H1 (cell line): ENCODE results near the gene DNAAF8. TPM values are rescaled to one million over a fixed set of nuclear protein-coding genes. Genes with fewer than 3 reads are reported as not detected.

Source experiments
- CTCF ChIA-PET: fragments of 300-600 bp; sonication (Branson Sonifier 250); formaldehyde crosslinking; loops from one replicate; lab custom pipeline; 2021; ENCODE audit not compliant: partially characterized antibody; lab: Charles Lee
- POLR2A ChIA-PET: fragments of 300-600 bp; sonication (Branson Sonifier 250); formaldehyde crosslinking; loops from one replicate; lab custom pipeline; 2021; ENCODE audit warnings: inconsistent platforms; ENCODE audit not compliant: partially characterized antibody; lab: Charles Lee
- DNase-seq, 2 experiments: peaks; one replicate each; pipeline versions ENCODE4 v3.0.0 to v3.0.0-alpha.2; 2010 to 2022; ENCODE audit warnings: low spot score in 2 of 2, low read depth in 1 of 2, mixed read lengths in 1 of 2
- FAIRE-seq: peaks from 2 replicates; lab custom pipeline; 2011; peaks lifted over from hg19 to GRCh38; lab: Jason Lieb, UNC
- H2AFZ ChIP-seq: 2 replicates; pipeline ENCODE4 v1.8.1; 2012; ENCODE audit warnings: low read length, inconsistent platforms
- H2AK5ac ChIP-seq: 2 replicates; pipeline ENCODE4 v1.6.1; 2013; ENCODE audit warnings: low read depth, low read length
- H2BK120ac ChIP-seq: replicated peaks from 2 replicates; pipeline ENCODE3; 2013; ENCODE audit warnings: low read depth, low read length, inconsistent platforms
- H2BK12ac ChIP-seq: 2 replicates; pipeline ENCODE4 v1.6.1; 2013; ENCODE audit warnings: low read depth, low read length
- H2BK15ac ChIP-seq: 2 replicates; pipeline ENCODE4 v1.6.1; 2013; ENCODE audit warnings: low read length
- H2BK20ac ChIP-seq: 2 replicates; pipeline ENCODE4 v1.6.1; 2013; ENCODE audit warnings: low read length
- H2BK5ac ChIP-seq: 2 replicates; pipeline ENCODE4 v1.6.1; 2013; ENCODE audit warnings: low read depth, low read length
- H3K14ac ChIP-seq: 2 replicates; pipeline ENCODE4 v1.6.1; 2013; ENCODE audit warnings: inconsistent platforms; ENCODE audit not compliant: insufficient read length
- H3K18ac ChIP-seq: 2 replicates; pipeline ENCODE4 v1.6.1; 2013; ENCODE audit warnings: low read length; ENCODE audit errors: extremely low read depth
- H3K23ac ChIP-seq: 2 replicates; pipeline ENCODE4 v1.6.1; 2013; ENCODE audit warnings: inconsistent platforms; ENCODE audit not compliant: insufficient read length
- H3K23me2 ChIP-seq: 2 replicates; pipeline ENCODE4 v1.6.1; 2013; ENCODE audit warnings: low read depth, low read length
- H3K27ac ChIP-seq: 2 replicates; pipeline ENCODE4 v1.6.1; 2011; ENCODE audit warnings: low read depth, low read length, inconsistent platforms
- H3K27me3 ChIP-seq, 4 experiments: replicated peaks in 1 of 4; 1 replicate in 1 of 4; 2 replicates in 3 of 4; pipeline versions ENCODE4 v1.6.1 to v1.8.1; 2011 to 2013; ENCODE audit warnings: low read length in 3 of 4, mild to moderate bottlenecking in 3 of 4, inconsistent platforms in 2 of 4, mixed read lengths in 2 of 4, moderate library complexity in 1 of 4; ENCODE audit not compliant: control insufficient read depth in 3 of 4, insufficient read depth in 3 of 4; ENCODE audit errors: extremely low read depth in 1 of 4
- H3K36me3 ChIP-seq, 4 experiments: 2 replicates each; pipeline versions ENCODE4 v1.6.1 to v1.8.1; 2011 to 2013; ENCODE audit warnings: mild to moderate bottlenecking in 4 of 4, low read length in 3 of 4, moderate library complexity in 2 of 4, control low read depth in 1 of 4, inconsistent platforms in 1 of 4; ENCODE audit not compliant: insufficient read depth in 4 of 4, control insufficient read depth in 2 of 4
- H3K4ac ChIP-seq: replicated peaks from 2 replicates; pipeline ENCODE3; 2013; ENCODE audit warnings: low read length, low read depth, mixed read lengths, inconsistent platforms; ENCODE audit not compliant: insufficient read length
- H3K4me1 ChIP-seq, 4 experiments: replicated peaks in 1 of 4; 1 replicate in 1 of 4; 2 replicates in 3 of 4; pipeline versions ENCODE4 v1.6.1 to v1.8.1; 2011 to 2013; ENCODE audit warnings: low read length in 3 of 4, inconsistent platforms in 2 of 4, mixed read lengths in 1 of 4; ENCODE audit not compliant: insufficient read depth in 4 of 4, control insufficient read depth in 3 of 4
- H3K4me2 ChIP-seq, 2 experiments: 2 replicates each; pipeline versions ENCODE4 v1.6.1 to v1.8.1; 2011 to 2013; ENCODE audit warnings: low read depth in 2 of 2, low read length in 2 of 2, control low read depth in 1 of 2, inconsistent platforms in 1 of 2, mild to moderate bottlenecking in 1 of 2; ENCODE audit not compliant: insufficient read depth in 1 of 2
- H3K4me3 ChIP-seq, 4 experiments: fragments of 200-600, 300-600 bp in 1 of 4; sonication (generic), shearing (Covaris generic), sonication (Bioruptor Twin) in 1 of 4; 2 replicates each; pipeline versions ENCODE4 v1.5.1 to v1.8.1; 2011 to 2016; ENCODE audit warnings: low read length in 4 of 4, low read depth in 3 of 4, control low read depth in 2 of 4, inconsistent platforms in 2 of 4, mild to moderate bottlenecking in 2 of 4, mixed read lengths in 1 of 4, moderate library complexity in 1 of 4; ENCODE audit not compliant: insufficient read depth in 2 of 4; ENCODE audit errors: extremely low read depth in 1 of 4
- H3K56ac ChIP-seq: replicated peaks from 2 replicates; pipeline ENCODE3; 2013; ENCODE audit warnings: low read depth, mild to moderate bottlenecking, mixed read lengths, low read length, inconsistent platforms; ENCODE audit not compliant: insufficient read length
- H3K79me1 ChIP-seq: 2 replicates; pipeline ENCODE4 v1.6.1; 2013; ENCODE audit warnings: low read depth, low read length, control low read depth
- H3K79me2 ChIP-seq, 2 experiments: 2 replicates each; pipeline versions ENCODE4 v1.6.1 to v1.8.1; 2012 to 2013; ENCODE audit warnings: low read length in 2 of 2, mild to moderate bottlenecking in 2 of 2, inconsistent platforms in 1 of 2; ENCODE audit not compliant: insufficient read depth in 2 of 2, control insufficient read depth in 1 of 2
- H3K9ac ChIP-seq, 4 experiments: replicated peaks in 1 of 4; 1 replicate in 1 of 4; 2 replicates in 3 of 4; pipeline versions ENCODE4 v1.6.1 to v1.8.1; 2011 to 2013; ENCODE audit warnings: low read depth in 3 of 4, low read length in 3 of 4, control low read depth in 2 of 4, mild to moderate bottlenecking in 2 of 4, moderate library complexity in 2 of 4, inconsistent platforms in 1 of 4; ENCODE audit errors: extremely low read depth in 1 of 4
- H3K9me3 ChIP-seq, 2 experiments: 2 replicates each; pipeline versions ENCODE4 v1.6.1 to v1.8.1; 2012 to 2013; ENCODE audit warnings: mild to moderate bottlenecking in 2 of 2, moderate library complexity in 2 of 2, control low read depth in 1 of 2, inconsistent platforms in 1 of 2, low read depth in 1 of 2, low read length in 1 of 2, mixed read lengths in 1 of 2; ENCODE audit not compliant: insufficient read depth in 2 of 2
- H4K20me1 ChIP-seq, 2 experiments: replicated peaks in 1 of 2; 2 replicates each; pipeline versions ENCODE3 to v1.8.1; 2011 to 2013; ENCODE audit warnings: inconsistent platforms in 2 of 2, low read length in 2 of 2, mild to moderate bottlenecking in 1 of 2; ENCODE audit not compliant: insufficient read depth in 2 of 2, control insufficient read depth in 1 of 2
- H4K5ac ChIP-seq: 2 replicates; pipeline ENCODE4 v1.6.1; 2013; ENCODE audit warnings: low read length, low read depth, mixed read lengths, inconsistent platforms; ENCODE audit not compliant: insufficient read length
- H4K8ac ChIP-seq: 2 replicates; pipeline ENCODE4 v1.8.0; 2013; ENCODE audit warnings: mild to moderate bottlenecking, moderate library complexity, low read length, inconsistent platforms; ENCODE audit not compliant: insufficient read depth; ENCODE audit errors: extremely low read depth
- H4K91ac ChIP-seq: replicated peaks from 2 replicates; pipeline ENCODE3; 2013; ENCODE audit warnings: low read length, mixed read lengths, inconsistent platforms; ENCODE audit not compliant: insufficient read length
- CBX8 ChIP-seq: fragments of 300-800, 300-1000 bp; sonication (generic); IDR thresholded peaks from 2 replicates; pipeline ENCODE4 v1.7.1; 2016; ENCODE audit warnings: low read depth, low read length, borderline replicate concordance
- CHD1 ChIP-seq: IDR thresholded peaks from 2 replicates; pipeline ENCODE4 v1.6.1; 2012; ENCODE audit warnings: low read depth, low read length, improper control_type of control experiment
- KDM1A ChIP-seq: fragments of 200-600, 300-600 bp; sonication (generic); IDR thresholded peaks from 2 replicates; pipeline ENCODE4 v1.7.1; 2016; ENCODE audit warnings: mild to moderate bottlenecking, low read length, borderline replicate concordance
- MAX ChIP-seq: IDR thresholded peaks from 2 replicates; pipeline ENCODE4 v1.6.1; 2012; ENCODE audit warnings: inconsistent platforms
- RFX5 ChIP-seq: IDR thresholded peaks from 2 replicates; pipeline ENCODE4 v1.6.1; 2011; ENCODE audit warnings: low read depth, low read length, improper control_type of control experiment, borderline replicate concordance
- SIRT6 ChIP-seq: IDR thresholded peaks from one replicate; pipeline ENCODE4 v1.7.1; 2012; ENCODE audit warnings: low read length, inconsistent platforms
- SIX5 ChIP-seq: IDR thresholded peaks from 2 replicates; pipeline ENCODE4 v1.6.1; 2011; ENCODE audit warnings: mild to moderate bottlenecking, low read depth, low read length
- SP2 ChIP-seq: IDR thresholded peaks from 2 replicates; pipeline ENCODE4 v1.6.1; 2012; ENCODE audit warnings: mild to moderate bottlenecking, low read length, inconsistent platforms
- SUZ12 ChIP-seq: fragments of 200-600 bp; sonication (generic); IDR thresholded peaks from 2 replicates; pipeline ENCODE4 v1.6.1; 2012; ENCODE audit warnings: mild to moderate bottlenecking, inconsistent platforms, low read length, moderate library complexity, mixed read lengths
- USF2 ChIP-seq: IDR thresholded peaks from 2 replicates; pipeline ENCODE4 v1.6.1; 2011; ENCODE audit warnings: low read length, improper control_type of control experiment
- WGBS, 2 experiments: shearing (Covaris generic) in 1 of 2; methylation state at CpG; one replicate each; pipeline versions ENCODE4 v1.1.6 to v1.1.7; 2013 to 2015; ENCODE audit warnings: low lambda C conversion rate in 2 of 2, mixed read lengths in 2 of 2, inconsistent platforms in 1 of 2, low coverage in 1 of 2, missing lambda C conversion rate in 1 of 2; ENCODE audit not compliant: insufficient replicate concordance in 2 of 2, insufficient coverage in 1 of 2, insufficient read length in 1 of 2; ENCODE audit errors: extremely low coverage in 1 of 2, missing lambda C conversion rate in 1 of 2; 5-methylcytosine and 5-hydroxymethylcytosine counted together
- polyA plus RNA-seq, 7 experiments: library from polyadenylated mRNA; depleted of rRNA in 3 of 7; stranded (reverse) in 5 of 7; unstranded in 2 of 7; fragments of >200 nt in 5 of 7; fragments of 200-250 nt in 2 of 7; gene quantifications; 1 replicate in 5 of 7; 2 replicates in 1 of 7; 4 replicates in 1 of 7; pipeline versions ENCODE4 v1.2.1 to v1.2.3, GENCODE V29; 2011 to 2013; ENCODE audit warnings: missing spikeins in 2 of 7, mixed read lengths in 2 of 7
- total RNA-seq: library from RNA; stranded (reverse); fragmentation: NEBNext Ultra II Directional; extraction: Animal tissue kit (Norgen Biotek cat#: 25700); gene quantifications from 2 replicates; pipeline ENCODE4 v1.2.1, GENCODE V29; 2021

DNAAF8 gene
- total and polyA plus RNA-seq, 2 of the 8 experiments (the other 6 are each of a cell fraction or from before 2014, with no cell fraction given) = 0.39 TPM; not detected in 1

GRCh38 chr16:4792951-4793513, 58.7 kb downstream of the DNAAF8 start:
- Histone ChIP-seq H3K4ac (no peak overlapping the region), H3K79me1 (no peaks in the 10 kb centered on the region), H3K9ac (no peak overlapping the region), H2BK20ac (no peak overlapping the region), H3K27me3 (no peaks in the 10 kb centered on the region; a peak in 1 of 7 replicates), H2BK120ac (no peak overlapping the region), H4K8ac (no peak overlapping the region), H3K14ac (no peak overlapping the region), H3K9me3 (no peaks in the 10 kb centered on the region), H3K4me1 (peaks cover 0 to 4% (median 2%) of the 10 kb centered on the region in 4 experiments; a peak in 5 of 7 replicates), H3K36me3 (no peaks in the 10 kb centered on the region; a peak in 1 of 8 replicates), H4K20me1 (peaks cover 0 to 1% of the 10 kb centered on the region in 2 experiments), H3K79me2 (no peaks in the 10 kb centered on the region), H3K23me2 (no peaks in the 10 kb centered on the region), H2BK15ac (no peak overlapping the region), H3K23ac (no peak overlapping the region), H4K91ac (no peak overlapping the region), H2AFZ (no peak overlapping the region), H4K5ac (no peak overlapping the region), H2AK5ac (no peak overlapping the region), H3K4me3 (no peak overlapping the region), H3K4me2 (no peak overlapping the region), H2BK5ac (no peak overlapping the region), H2BK12ac (no peak overlapping the region), H3K27ac (no peak overlapping the region), H3K56ac (no peak overlapping the region), H3K18ac (no peak overlapping the region)
- 83% methylated on average over 10 of the region's 13 CpGs; no CpG with 5 or more reads in 1 of the 2 experiments for WGBS, 2 experiments
- DNase-seq (no peak), FAIRE-seq (no peak)
- ChIA-PET CTCF (interaction anchor here (0.6 to 1.5 kb wide), 3 partner anchors 12 to 215 kb away, joined by 3 to 4 read pairs (median 3); no protein-coding TSS in a partner anchor), POLR2A (interaction anchor here (0.7 to 4.7 kb wide), 4 partner anchors 9 to 96 kb away, joined by 3 to 21 read pairs (median 3); partner anchors contain the start of genes ROGDI and ZNF500)
- TF ChIP-seq SUZ12 = no peak
- TF ChIP-seq CHD1 = no peak
- no peak for TF ChIP-seq RFX5
- no peak for TF ChIP-seq SP2
- no peak for TF ChIP-seq SIRT6
- no peak for TF ChIP-seq CBX8
- no peak for TF ChIP-seq USF2
- no peak for TF ChIP-seq MAX
- no peak for TF ChIP-seq KDM1A
- no peak for TF ChIP-seq SIX5
